GM23248 (cell line): ENCODE data around the gene COL6A3. TPM values are rescaled to one million over a fixed set of nuclear protein-coding genes. Genes with fewer than 3 reads are reported as not detected.

ENCODE experiments used
- DNase-seq: peaks from one replicate; pipeline ENCODE4 v3.0.0-alpha.2; 2015
- H2AFZ ChIP-seq: fragments of 200-600 bp; sonication (generic); 2 replicates; pipeline ENCODE4 v1.6.1; 2016; ENCODE audit warnings: antibody characterized with exemption
- H3F3A ChIP-seq: fragments of 200-600 bp; sonication (generic); 2 replicates; pipeline ENCODE4 v1.6.1; 2016; ENCODE audit warnings: mild to moderate bottlenecking, antibody characterized with exemption, mixed run types; ENCODE audit not compliant: insufficient read depth
- H3K27ac ChIP-seq: fragments of 200-600 bp; sonication (generic); 2 replicates; pipeline ENCODE4 v1.5.1; 2016; ENCODE audit warnings: mild to moderate bottlenecking
- H3K27me3 ChIP-seq: fragments of 200-600 bp; sonication (generic); replicated peaks from 2 replicates; pipeline ENCODE4 v1.6.1; 2016; ENCODE audit warnings: mild to moderate bottlenecking; ENCODE audit not compliant: insufficient read depth
- H3K36me3 ChIP-seq: fragments of 200-600 bp; sonication (generic); 2 replicates; pipeline ENCODE4 v1.6.1; 2016; ENCODE audit warnings: low read depth, mild to moderate bottlenecking
- H3K4me1 ChIP-seq: fragments of 200-600 bp; sonication (generic); 2 replicates; pipeline ENCODE4 v1.6.1; 2016; ENCODE audit warnings: mild to moderate bottlenecking; ENCODE audit not compliant: insufficient read depth
- H3K4me2 ChIP-seq: fragments of 200-600 bp; sonication (generic); one replicate; pipeline ENCODE4 v1.6.1; 2016; ENCODE audit warnings: mild to moderate bottlenecking; ENCODE audit not compliant: unreplicated experiment
- H3K4me3 ChIP-seq: fragments of 200-600 bp; sonication (generic); 2 replicates; pipeline ENCODE4 v1.5.1; 2016; ENCODE audit warnings: mild to moderate bottlenecking
- H3K79me2 ChIP-seq: fragments of 200-600 bp; sonication (generic); 2 replicates; pipeline ENCODE4 v1.6.1; 2016; ENCODE audit warnings: mild to moderate bottlenecking; ENCODE audit not compliant: insufficient read depth
- H3K9ac ChIP-seq: fragments of 200-600 bp; sonication (generic); 2 replicates; pipeline ENCODE4 v1.6.1; 2016; ENCODE audit warnings: mild to moderate bottlenecking
- H3K9me2 ChIP-seq: fragments of 200-600 bp; sonication (generic); 2 replicates; pipeline ENCODE4 v1.6.1; 2016; ENCODE audit warnings: mixed run types, mild to moderate bottlenecking, moderate library complexity; ENCODE audit not compliant: insufficient read depth
- H3K9me3 ChIP-seq: fragments of 200-600 bp; sonication (generic); one replicate; pipeline ENCODE4 v1.6.1; 2017; ENCODE audit warnings: low read depth
- H4K20me1 ChIP-seq: fragments of 200-600 bp; sonication (generic); 2 replicates; pipeline ENCODE4 v1.6.0; 2016; ENCODE audit not compliant: insufficient read depth
- EZH2 ChIP-seq: fragments of 200-600 bp; sonication (generic); IDR thresholded peaks from 2 replicates; pipeline ENCODE4 v1.6.1; 2018; ENCODE audit warnings: antibody characterized with exemption, mild to moderate bottlenecking; ENCODE audit not compliant: insufficient read depth, poor library complexity, severe bottlenecking
- EZH2phosphoT487 ChIP-seq: fragments of 200-600 bp; sonication (generic); IDR thresholded peaks from 2 replicates; pipeline ENCODE4 v1.6.1; 2018; ENCODE audit warnings: antibody characterized with exemption, moderate library complexity, mild to moderate bottlenecking, low read depth; ENCODE audit not compliant: insufficient read depth
- WGBS, 2 experiments: methylation state at CpG; one replicate each; pipeline ENCODE4 v1.1.6; 2015 to 2017; ENCODE audit warnings: low lambda C conversion rate in 2 of 2, low coverage in 1 of 2; ENCODE audit errors: missing lambda C conversion rate in 2 of 2; 5-methylcytosine and 5-hydroxymethylcytosine counted together
- in situ Hi-C: fragments of 300-500 bp; cut with MboI; formaldehyde crosslinking; loops from 2 replicates; pipeline ENCODE4 v1.15.0; 2020
- polyA plus RNA-seq: library from polyadenylated mRNA; unstranded; fragments of >200 nt; fragmentation: Nextera tagmentation; extraction: Ambion mirVana; gene quantifications from 2 replicates; pipeline ENCODE4 v1.2.1, GENCODE V29; 2016
- total RNA-seq: library from RNA; depleted of rRNA; stranded (reverse); fragments of >200 nt; shearing (Covaris generic); gene quantifications from 2 replicates; pipeline ENCODE4 v1.2.3, GENCODE V29; 2014

Gene COL6A3
- total and polyA plus RNA-seq, 2 experiments from 2014 or later: 344 to 1,362 TPM

GRCh38 chr2:237427769-237428506 lies 14.0 kb upstream of the COL6A3 start:
- peaks cover 30% of the 10 kb centered on the region for H3F3A ChIP-seq
- H3K9me2 ChIP-seq: no peaks in the 10 kb centered on the region
- in situ Hi-C loops: no loop called here
- H3K27ac ChIP-seq: no peak overlapping the region
- DNase-seq: no peak
- peaks cover 1% of the 10 kb centered on the region; the same call in 1 of the 2 replicates for H3K79me2 ChIP-seq
- 97 to 100% methylated on average over 5 of the region's 5 CpGs for WGBS, 2 experiments
- no peak overlapping the region for H2AFZ ChIP-seq
- H3K9ac ChIP-seq: no peak overlapping the region
- H3K9me3 ChIP-seq: no peaks in the 10 kb centered on the region
- H3K4me1 ChIP-seq: peaks cover 40% of the 10 kb centered on the region
- no peaks in the 10 kb centered on the region for H3K27me3 ChIP-seq
- H4K20me1 ChIP-seq: no peaks in the 10 kb centered on the region
- H3K36me3 ChIP-seq: no peaks in the 10 kb centered on the region
- TF ChIP-seq EZH2: no peak
- no peak for TF ChIP-seq EZH2phosphoT487
- H3K4me2 ChIP-seq: no peak overlapping the region
- H3K4me3 ChIP-seq: no peak overlapping the region

- no peaks in the 10 kb centered on the region for H3K9me3 ChIP-seq
- H3K27ac ChIP-seq: no peak overlapping the region
- H3K79me2 ChIP-seq: peaks cover 10% of the 10 kb centered on the region; the same call in 1 of the 2 replicates
- 96 to 100% methylated on average over 1 of the region's 1 CpG for WGBS, 2 experiments
- in situ Hi-C loops: no loop called here
- H3K27me3 ChIP-seq: no peaks in the 10 kb centered on the region
- no peak overlapping the region for H3K4me2 ChIP-seq
- H3K4me3 ChIP-seq: no peak overlapping the region
- no peak overlapping the region for H3K9ac ChIP-seq
- DNase-seq: no peak
- no peak overlapping the region for H2AFZ ChIP-seq
- H3K9me2 ChIP-seq: no peaks in the 10 kb centered on the region
- TF ChIP-seq EZH2 (no peak), EZH2phosphoT487 (no peak)
- H3K4me1 ChIP-seq: peaks cover 38% of the 10 kb centered on the region
- H3K36me3 ChIP-seq: no peaks in the 10 kb centered on the region
- no peaks in the 10 kb centered on the region for H4K20me1 ChIP-seq
- H3F3A ChIP-seq: peaks cover 20% of the 10 kb centered on the region
Observed at GRCh38 chr2:237426517-237426916, 12.6 kb upstream of the COL6A3 start.

- Histone ChIP-seq H3K36me3 (no peaks in the 10 kb centered on the region), H3K9me3 (no peaks in the 10 kb centered on the region), H3K27ac (no peak overlapping the region), H3K9ac (no peak overlapping the region), H4K20me1 (no peaks in the 10 kb centered on the region), H3K4me1 (peaks cover 34% of the 10 kb centered on the region), H3K4me3 (no peak overlapping the region), H3K4me2 (no peak overlapping the region), H2AFZ (peak overlapping the region; percentile 50), H3K9me2 (no peaks in the 10 kb centered on the region), H3K27me3 (no peaks in the 10 kb centered on the region), H3K79me2 (peaks cover 11% of the 10 kb centered on the region; the same call in 1 of the 2 replicates), H3F3A (peaks cover 14% of the 10 kb centered on the region)
- DNase-seq: no peak
- in situ Hi-C loops: no loop called here
- TF ChIP-seq EZH2: no peak
- TF ChIP-seq EZH2phosphoT487: no peak
- 36 to 53% methylated on average over 3 of the region's 3 CpGs for WGBS, 2 experiments
Observed at GRCh38 chr2:237425320-237425719, 11.4 kb upstream of the COL6A3 start.

DNA sequence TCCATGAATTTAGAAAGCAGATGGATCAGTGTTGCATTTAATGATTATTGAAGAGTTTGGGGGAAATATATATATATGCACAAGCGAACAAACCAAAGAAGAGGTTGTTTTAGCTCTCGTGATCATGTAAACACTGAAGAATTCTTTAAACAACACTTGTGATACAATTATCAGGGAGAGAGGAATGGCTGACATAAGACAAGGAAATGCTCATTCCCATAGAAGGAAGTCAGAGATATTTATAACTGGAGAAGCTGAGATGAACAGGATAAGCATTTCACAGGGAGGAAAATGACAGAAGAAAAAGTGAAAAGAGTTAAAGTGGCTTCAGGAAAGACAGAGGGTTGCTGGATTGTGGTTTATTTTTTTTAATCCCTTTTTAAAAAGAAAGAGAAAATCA lies 10.6 kb upstream of the COL6A3 start:
- no peak overlapping the region for H3K4me2 ChIP-seq
- DNase-seq: no peak
- H3K9me3 ChIP-seq: no peaks in the 10 kb centered on the region
- H3K36me3 ChIP-seq: no peaks in the 10 kb centered on the region
- no peak overlapping the region for H3K9ac ChIP-seq
- no peaks in the 10 kb centered on the region for H3K9me2 ChIP-seq
- 98% methylated on average over 2 of the region's 2 CpGs for WGBS, 2 experiments
- no peak overlapping the region for H3K27ac ChIP-seq
- H4K20me1 ChIP-seq: no peaks in the 10 kb centered on the region
- peaks cover 6% of the 10 kb centered on the region for H3F3A ChIP-seq
- H3K4me1 ChIP-seq: peaks cover 26% of the 10 kb centered on the region
- in situ Hi-C loops: no loop called here
- H3K79me2 ChIP-seq: peaks cover 14% of the 10 kb centered on the region; the same call in 1 of the 2 replicates
- no peaks in the 10 kb centered on the region for H3K27me3 ChIP-seq
- H2AFZ ChIP-seq: 0 out of 2 replicates have a peak overlapping the region, but pooled peaks have one; percentile 50
- no peak for TF ChIP-seq EZH2phosphoT487
- no peak for TF ChIP-seq EZH2
- H3K4me3 ChIP-seq: no peak overlapping the region
